ENCODE results near the gene SUSD1.
A peak's percentile ranks its signal among the peaks of the same experiment; 100 is the strongest.

Gene SUSD1

DNA sequence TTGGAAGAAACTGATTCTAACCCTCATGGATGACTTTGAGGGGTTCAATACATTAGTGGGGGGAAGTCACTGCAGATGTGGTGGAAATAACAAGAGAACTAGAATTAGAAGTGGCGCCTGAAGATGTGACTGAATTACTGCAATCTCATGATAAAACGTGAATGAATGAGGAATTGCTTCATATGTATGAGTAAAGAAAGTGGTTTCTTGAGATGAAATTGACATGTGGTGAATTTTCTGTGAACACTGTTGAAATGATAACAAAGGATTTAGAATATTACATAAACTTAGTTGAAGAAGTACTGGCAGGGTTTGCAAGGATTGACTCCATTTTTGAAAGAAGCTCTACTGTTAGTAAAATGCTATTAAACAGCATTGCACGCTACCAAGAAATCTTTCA is 165.4 kb downstream of the SUSD1 start:
- Histone ChIP-seq H3K27me3 (ENCODE audit: low read length) (no peaks in the 10 kb centered on the region), H3K36me3 (ENCODE audit: low read length) (no peaks in the 10 kb centered on the region), H3K27ac (ENCODE audit: low read depth, low read length) (no peak overlapping the region), H4K20me1 (ENCODE audit: low read depth, low read length) (no peaks in the 10 kb centered on the region), H2AFZ (ENCODE audit: low read depth, low read length, severe bottlenecking) (no peak overlapping the region), H3K4me3 (ENCODE audit: insufficient read depth, low read length, poor library complexity, severe bottlenecking) (no peak overlapping the region), H3K79me2 (ENCODE audit: insufficient read depth, low read length) (no peaks in the 10 kb centered on the region), H3K4me2 (ENCODE audit: low read depth, low read length, poor library complexity, severe bottlenecking) (no peak overlapping the region), H3F3A (ENCODE audit: insufficient read depth) (peaks cover 4% of the 10 kb centered on the region; the same call in 1 of the 2 replicates), H3K9me3 (ENCODE audit: insufficient read depth, low read length) (no peaks in the 10 kb centered on the region), H3K9ac (ENCODE audit: low read length) (no peak overlapping the region), H3K9me2 (replicated peaks; ENCODE audit: insufficient read depth, low read length) (no peaks in the 10 kb centered on the region)
- no peak for TF ChIP-seq CTCF (IDR thresholded peaks at IDR 0.05; ENCODE audit: insufficient read depth, low read length, poor library complexity, severe bottlenecking)
- TF ChIP-seq EZH2phosphoT487 (conservative IDR thresholded peaks at IDR 0.05; ENCODE audit: low read length) = no peak

DNA sequence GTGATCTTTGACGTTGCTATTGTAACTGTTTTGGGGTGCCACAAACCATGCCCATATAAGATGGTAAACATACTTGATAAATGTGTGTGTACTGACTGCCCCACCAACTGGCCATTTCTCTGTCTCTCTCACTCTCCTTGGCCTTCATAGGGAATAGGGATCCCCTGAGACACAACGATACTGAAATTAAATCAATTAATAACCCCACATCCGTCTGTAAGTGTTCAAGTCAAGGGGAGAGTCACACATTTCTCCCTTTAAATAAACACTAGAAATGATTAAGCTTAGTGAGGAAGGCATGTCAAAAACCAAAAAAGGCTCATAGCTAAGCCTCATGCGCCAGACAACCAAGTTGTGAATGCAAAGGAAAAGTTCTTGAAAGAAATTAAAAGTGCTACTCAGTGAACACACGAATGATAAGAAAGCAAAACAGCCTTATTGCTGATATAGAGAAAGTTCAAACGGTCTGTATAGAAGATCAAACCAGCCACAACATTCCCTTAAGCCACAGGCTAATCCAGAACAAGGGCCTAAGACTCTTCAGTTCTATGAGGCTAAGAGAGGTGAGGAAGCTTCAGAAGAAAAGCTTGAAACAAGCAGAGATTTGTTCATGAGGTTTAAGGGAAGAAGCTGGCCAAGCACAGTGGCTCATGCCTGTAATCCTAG is 167.4 kb downstream of the SUSD1 start:
- no peaks in the 10 kb centered on the region for H3K27me3 ChIP-seq (ENCODE audit: low read length)
- H3K4me2 ChIP-seq (ENCODE audit: low read depth, low read length, poor library complexity, severe bottlenecking) = no peak overlapping the region
- TF ChIP-seq EZH2phosphoT487 (conservative IDR thresholded peaks at IDR 0.05; ENCODE audit: low read length) (no peak), CTCF (IDR thresholded peaks at IDR 0.05; ENCODE audit: insufficient read depth, low read length, poor library complexity, severe bottlenecking) (no peak)
- H4K20me1 ChIP-seq (ENCODE audit: low read depth, low read length) = no peaks in the 10 kb centered on the region
- no peaks in the 10 kb centered on the region for H3K36me3 ChIP-seq (ENCODE audit: low read length)
- no peaks in the 10 kb centered on the region for H3K79me2 ChIP-seq (ENCODE audit: insufficient read depth, low read length)
- H3K27ac ChIP-seq (ENCODE audit: low read depth, low read length) = no peak overlapping the region
- no peak overlapping the region for H3K4me3 ChIP-seq (ENCODE audit: insufficient read depth, low read length, poor library complexity, severe bottlenecking)
- no peak overlapping the region for H3K9ac ChIP-seq (ENCODE audit: low read length)
- no peaks in the 10 kb centered on the region for H3K9me2 ChIP-seq (replicated peaks; ENCODE audit: insufficient read depth, low read length)
- H3F3A ChIP-seq (ENCODE audit: insufficient read depth) = peaks cover 4% of the 10 kb centered on the region; the same call in 1 of the 2 replicates
- H2AFZ ChIP-seq (ENCODE audit: low read depth, low read length, severe bottlenecking) = no peak overlapping the region
- H3K9me3 ChIP-seq (ENCODE audit: insufficient read depth, low read length) = no peaks in the 10 kb centered on the region

DNA sequence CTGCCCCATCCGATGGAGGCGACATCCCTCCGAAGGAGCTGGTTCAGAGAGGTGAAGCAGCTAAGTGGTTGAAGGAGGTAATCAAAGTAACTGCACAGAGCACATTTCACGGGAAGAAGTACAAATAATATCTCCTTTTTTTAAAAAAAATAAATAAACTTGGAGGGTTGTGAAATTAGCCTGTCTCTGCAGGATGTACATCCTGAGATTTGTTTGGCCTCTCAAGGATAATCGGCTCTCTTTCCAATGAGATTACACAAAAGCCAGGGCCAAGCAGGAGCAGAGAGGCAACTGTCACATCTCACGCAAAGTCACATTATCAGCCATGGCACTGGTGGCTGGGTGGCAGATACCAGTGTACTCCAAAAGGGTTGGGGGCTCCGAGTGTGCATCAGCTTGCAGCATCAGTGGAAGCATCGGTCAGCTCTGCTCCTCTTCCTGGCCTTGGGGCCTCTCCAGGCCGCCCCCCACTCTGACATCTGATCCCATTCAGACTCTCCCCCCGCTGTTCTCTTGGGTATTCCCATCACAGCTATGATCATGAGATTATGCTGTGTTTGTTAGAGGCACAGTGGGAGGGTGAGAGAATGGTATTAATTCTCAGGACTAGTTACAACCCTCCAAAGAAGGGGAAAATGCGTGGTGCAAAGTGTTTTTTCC is 168.6 kb downstream of the SUSD1 start:
- Histone ChIP-seq H2AFZ (ENCODE audit: low read depth, low read length, severe bottlenecking) (no peak overlapping the region), H3K27ac (ENCODE audit: low read depth, low read length) (0 out of 2 replicates have a peak overlapping the region, but pooled peaks have one; percentile 22)

More for the DNA sequence above, 168.6 kb downstream of the SUSD1 start:
- Histone ChIP-seq H3K36me3 (ENCODE audit: low read length) (no peaks in the 10 kb centered on the region), H4K20me1 (ENCODE audit: low read depth, low read length) (no peaks in the 10 kb centered on the region), H3K9me2 (replicated peaks; ENCODE audit: insufficient read depth, low read length) (no peaks in the 10 kb centered on the region), H3K4me2 (ENCODE audit: low read depth, low read length, poor library complexity, severe bottlenecking) (no peak overlapping the region), H3F3A (ENCODE audit: insufficient read depth) (peaks cover 4% of the 10 kb centered on the region; the same call in 1 of the 2 replicates), H3K27me3 (ENCODE audit: low read length) (no peaks in the 10 kb centered on the region), H3K9me3 (ENCODE audit: insufficient read depth, low read length) (no peaks in the 10 kb centered on the region), H3K4me3 (ENCODE audit: insufficient read depth, low read length, poor library complexity, severe bottlenecking) (no peak overlapping the region), H3K9ac (ENCODE audit: low read length) (no peak overlapping the region), H3K79me2 (ENCODE audit: insufficient read depth, low read length) (no peaks in the 10 kb centered on the region)
- TF ChIP-seq EZH2phosphoT487 (conservative IDR thresholded peaks at IDR 0.05; ENCODE audit: low read length) (no peak), CTCF (IDR thresholded peaks at IDR 0.05; ENCODE audit: insufficient read depth, low read length, poor library complexity, severe bottlenecking) (no peak)

Measured in SU-DHL-6 (cell line).